Fibroblast of skin of left biceps (primary cell): ENCODE data around the gene SUSD2.
A peak's percentile ranks its signal among the peaks of the same experiment; 100 is the strongest.

Experiments
- DNase-seq, 2 experiments: peaks; one replicate each; pipeline ENCODE4 v3.0.0-alpha.2; 2013; ENCODE audit warnings: low read depth in 2 of 2

The SUSD2 gene

DNA sequence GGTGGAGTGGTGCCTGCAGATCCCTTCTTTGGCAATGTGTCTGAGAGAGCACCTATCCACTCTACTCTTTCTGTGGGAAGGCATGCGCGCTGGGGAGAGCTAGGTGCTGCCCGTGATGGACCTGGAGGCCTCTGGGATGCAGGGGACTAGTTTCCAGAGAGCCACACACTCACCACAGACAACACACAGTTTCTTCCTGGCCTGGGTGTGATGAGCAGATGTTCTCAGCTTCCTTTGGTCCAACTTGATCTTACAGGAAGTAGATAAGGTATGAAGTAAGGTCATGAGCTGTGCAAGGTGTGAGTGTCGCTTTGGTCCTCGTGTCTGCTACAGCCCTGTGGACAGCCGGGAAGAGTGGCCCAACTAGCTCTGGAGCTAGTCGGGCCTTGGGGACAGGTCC is 27.3 kb upstream of the SUSD2 start:
- DNase-seq = no peak

GRCh38 chr22:24154826-24155225 is 26.5 kb upstream of the SUSD2 start:
- no peak for DNase-seq

- no peak for DNase-seq
These were observed 25.6 kb upstream of the SUSD2 start for GRCh38 chr22:24155627-24156140.

- no peak for DNase-seq
These were observed 25.0 kb upstream of the SUSD2 start for GRCh38 chr22:24156141-24156912.

DNA sequence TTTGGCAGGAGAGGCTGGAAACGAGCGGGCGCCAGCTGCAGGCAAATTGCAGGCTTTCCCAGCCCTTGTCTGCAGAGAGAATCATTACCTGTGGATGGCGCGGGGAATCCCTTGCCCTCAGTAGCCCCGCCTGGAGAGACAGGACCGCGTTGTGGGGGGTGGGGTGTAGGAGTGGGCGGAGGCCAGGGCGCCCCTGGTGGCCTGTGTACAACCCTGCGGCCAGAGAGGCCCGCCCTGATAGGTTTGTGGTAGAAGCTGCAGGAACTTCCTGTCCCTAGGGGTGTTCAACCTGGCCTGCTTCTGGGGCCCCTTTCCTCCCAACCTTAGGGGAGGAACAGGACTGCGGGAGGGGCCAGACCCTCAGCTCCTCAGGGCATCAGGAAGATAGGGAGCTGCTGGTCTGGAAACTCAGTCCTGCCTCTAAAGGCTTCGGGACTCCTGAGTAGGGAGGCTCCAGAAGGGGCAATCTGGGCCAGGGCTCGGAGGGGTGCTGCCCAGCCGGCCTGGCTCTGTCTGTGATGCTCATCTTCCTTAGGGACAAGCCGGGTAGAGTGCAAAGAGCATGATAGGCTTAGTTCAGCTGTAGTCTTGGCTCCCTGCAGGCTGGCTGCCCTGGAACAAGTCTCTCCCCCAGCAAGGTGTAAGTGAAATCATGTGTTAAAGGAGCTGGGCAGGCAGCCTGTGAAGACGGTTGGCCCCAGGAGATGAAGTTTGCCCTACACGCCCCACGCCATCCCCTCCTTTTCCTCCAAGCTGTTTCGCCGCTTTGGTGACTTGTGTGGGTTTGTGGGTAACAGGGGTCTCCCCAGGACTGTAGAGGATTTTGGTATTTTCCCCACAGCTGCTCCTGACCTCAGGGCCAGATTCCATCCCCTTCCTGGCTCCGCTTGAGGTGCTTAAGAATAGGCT is 24.1 kb upstream of the SUSD2 start:
- peak in 1 of 2 experiments; percentile 27 for DNase-seq

DNA sequence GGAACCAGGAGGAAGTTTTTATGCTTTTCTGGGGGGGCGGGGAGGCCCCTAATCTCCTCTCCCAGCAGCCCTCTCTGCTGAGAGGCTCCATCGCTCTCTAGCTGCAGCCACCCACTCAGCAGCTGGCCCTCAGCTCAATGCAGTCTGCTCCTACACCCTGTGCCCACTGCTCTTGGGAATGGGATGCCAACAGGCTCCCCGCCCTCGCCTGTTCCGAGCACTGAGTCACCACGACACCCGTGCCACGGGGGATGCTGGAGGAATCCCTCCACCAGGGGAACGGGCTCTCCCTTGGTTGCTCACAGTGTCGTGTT is 23.5 kb upstream of the SUSD2 start:
- no peak for DNase-seq

DNA sequence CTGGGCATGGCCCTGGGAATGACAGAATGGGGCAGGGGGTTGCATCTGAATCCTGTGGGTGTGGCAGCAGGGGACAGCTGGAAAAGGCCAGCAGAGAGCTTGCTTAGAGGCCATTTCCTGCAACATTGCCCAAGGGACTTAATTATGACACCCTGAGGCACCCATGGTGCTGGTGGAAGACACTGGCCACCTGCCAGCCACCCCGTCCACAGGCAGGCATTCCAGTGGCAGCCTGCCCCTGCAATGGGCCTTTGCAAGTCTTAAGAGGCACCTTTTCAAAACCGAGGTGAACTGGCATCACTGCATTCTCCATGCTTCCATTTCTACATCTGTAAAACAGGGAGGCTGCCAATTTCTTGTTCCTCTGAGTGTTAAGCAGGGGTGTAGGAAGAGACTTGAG is 21.6 kb upstream of the SUSD2 start:
- DNase-seq = no peak

GRCh38 chr22:24160546-24160945 is 20.7 kb upstream of the SUSD2 start:
- DNase-seq = no peak

GRCh38 chr22:24161485-24161884 is 19.8 kb upstream of the SUSD2 start:
- no peak for DNase-seq

DNA sequence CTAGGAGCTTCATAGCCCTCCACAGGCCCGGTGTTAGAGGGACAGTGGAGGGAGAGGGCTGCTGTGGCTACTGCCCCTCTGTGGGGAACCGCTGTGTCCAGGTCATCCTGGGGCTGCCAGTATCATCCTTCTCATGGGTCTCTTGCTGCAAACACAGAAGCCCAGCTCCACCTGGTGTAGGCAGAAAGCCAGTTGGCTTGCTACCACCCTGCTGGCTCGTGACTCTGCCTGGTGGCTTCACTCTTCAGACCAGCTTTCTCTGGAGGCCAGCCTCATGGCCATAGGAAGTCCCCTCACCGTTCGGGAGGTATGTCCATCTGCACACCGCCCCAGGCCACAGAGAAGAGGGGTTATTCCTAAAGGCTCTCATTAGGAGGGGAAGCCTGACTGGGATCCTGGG is 19.4 kb upstream of the SUSD2 start:
- no peak for DNase-seq

GRCh38 chr22:24162436-24162835 is 18.9 kb upstream of the SUSD2 start:
- no peak for DNase-seq

GRCh38 chr22:24164243-24164642 is 17.0 kb upstream of the SUSD2 start:
- DNase-seq = no peak

DNA sequence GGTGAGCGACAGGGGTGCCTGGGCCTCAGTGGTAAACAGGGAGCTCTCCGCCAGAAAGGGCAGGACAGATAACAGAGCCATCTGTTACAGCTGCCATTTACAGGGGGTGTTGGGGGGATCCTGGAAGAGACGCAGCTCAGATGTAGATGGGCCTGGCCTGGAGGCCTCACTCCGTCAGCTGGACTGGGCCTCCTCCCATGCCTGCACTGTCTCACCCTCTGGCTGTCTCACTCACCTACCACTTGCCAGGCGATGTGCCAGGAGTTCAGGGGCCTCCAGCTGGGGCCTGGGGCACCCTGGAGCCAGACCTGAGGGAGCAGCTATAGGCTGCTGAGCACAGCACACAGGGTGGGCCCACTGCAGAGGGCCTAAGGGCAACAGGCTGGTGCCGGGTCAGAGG is 16.3 kb upstream of the SUSD2 start:
- DNase-seq = no peak

- no peak for DNase-seq
These were observed 15.6 kb upstream of the SUSD2 start for GRCh38 chr22:24165673-24166072.

DNA sequence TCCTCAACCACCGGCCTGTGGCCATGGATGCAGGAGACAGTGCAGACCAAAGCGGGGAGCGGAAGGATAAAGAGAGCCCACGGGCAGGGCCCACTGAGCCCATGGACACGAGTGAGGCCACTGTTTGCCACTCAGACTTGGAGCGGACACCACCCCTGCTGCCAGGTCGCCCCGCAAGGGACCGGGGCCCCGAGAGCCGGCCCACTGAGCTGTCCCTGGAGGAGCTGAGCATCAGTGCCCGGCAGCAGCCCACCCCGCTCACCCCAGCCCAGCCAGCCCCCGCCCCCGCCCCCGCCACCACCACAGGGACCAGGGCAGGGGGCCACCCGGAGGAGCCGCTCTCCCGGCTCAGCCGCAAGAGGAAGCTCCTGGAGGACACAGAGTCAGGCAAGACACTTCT is 14.5 kb upstream of the SUSD2 start:
- no peak for DNase-seq

GRCh38 chr22:24169439-24170058 is 11.7 kb upstream of the SUSD2 start:
- DNase-seq = no peak

- DNase-seq = no peak
These were observed 11.1 kb upstream of the SUSD2 start for GRCh38 chr22:24170188-24170587.

DNA sequence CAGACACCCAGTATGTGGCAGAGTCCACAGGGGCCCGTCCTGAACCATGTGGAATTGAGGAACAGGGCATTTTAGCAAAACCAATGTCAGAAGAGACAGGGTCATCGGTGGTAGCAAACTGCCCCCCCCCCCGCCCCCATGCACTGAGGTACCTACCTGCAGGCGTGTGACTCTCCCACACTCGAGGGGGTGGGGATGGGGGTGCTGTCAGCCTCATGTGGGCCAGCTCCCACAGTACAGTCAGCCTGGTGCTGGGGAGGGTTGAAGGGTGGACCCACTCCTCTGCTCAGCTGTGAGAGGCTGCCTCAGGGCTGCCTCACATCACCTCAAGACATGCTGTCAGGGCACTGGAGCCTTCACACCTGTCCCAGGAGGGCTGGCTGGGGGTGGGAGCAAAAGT is 10.7 kb upstream of the SUSD2 start:
- no peak for DNase-seq

DNA sequence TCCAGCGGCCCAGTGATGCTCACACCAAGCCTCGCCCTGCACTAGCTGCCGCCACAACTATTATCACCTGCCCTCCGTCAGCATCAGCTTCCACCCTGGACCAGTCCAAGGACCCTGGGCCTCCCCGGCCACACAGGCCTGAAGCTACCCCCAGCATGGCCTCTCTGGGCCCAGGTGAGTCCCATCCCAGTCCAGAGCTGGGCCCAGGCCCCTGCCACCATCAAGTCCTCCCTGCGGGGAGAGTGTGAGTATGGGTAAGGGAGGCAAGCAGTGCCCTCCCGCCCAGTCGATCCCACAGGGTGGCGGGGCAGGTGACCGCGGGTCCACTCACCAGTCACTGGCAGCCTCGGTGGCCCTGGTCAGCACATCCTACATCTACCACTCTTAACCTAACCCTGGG is 9.5 kb upstream of the SUSD2 start:
- no peak for DNase-seq

DNA sequence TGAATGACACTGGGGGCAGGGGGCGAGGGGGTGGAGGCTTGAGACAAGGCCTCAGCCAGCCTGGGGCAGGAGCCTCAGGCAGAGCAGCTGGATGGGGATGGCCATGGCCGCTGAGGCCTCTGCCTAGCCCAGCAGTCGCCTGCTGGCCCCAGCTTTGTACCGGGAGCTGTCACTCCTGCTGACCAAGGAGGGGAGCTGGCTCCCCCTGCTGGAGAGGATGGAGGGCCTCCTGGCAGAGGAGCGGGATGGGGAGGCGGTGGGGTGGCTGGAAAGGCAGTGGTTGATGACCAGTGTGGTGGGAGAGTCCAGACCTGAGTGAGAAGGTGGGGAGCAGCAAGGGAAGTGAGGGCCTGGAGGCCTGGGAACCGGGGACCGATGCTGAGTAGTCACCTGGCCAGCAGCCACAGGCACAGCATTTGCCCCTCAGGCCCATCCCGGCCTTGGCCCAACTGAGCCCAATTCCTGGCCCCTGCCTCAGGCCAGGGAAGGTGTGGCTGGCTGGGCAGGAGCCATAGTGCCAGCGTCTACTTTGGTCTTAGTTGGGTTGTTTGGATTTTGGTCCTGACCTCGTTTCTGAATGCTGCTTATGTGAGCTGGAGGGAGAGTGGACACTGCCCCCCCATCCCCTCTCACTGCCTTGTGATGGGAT is 6.0 kb upstream of the SUSD2 start:
- no peak for DNase-seq

DNA sequence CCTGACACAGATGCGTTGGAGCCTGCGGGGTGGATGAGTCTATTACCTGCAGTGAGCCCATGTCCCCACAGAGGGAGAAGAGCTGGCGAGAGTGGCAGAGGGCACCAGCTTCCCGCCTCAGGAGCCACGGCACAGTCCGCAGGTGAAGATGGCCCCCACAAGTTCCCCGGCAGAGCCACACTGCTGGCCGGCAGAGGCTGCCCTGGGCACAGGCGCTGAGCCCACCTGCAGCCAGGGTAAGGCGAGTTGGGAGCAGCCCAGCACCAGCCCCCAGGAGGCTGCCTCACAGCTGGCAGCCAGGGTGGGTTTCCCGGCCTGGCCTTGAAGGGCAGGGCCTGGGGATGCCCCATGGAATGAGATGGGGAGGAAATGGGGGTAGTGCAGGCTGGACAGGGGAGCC is 5.2 kb upstream of the SUSD2 start:
- DNase-seq = no peak

DNA sequence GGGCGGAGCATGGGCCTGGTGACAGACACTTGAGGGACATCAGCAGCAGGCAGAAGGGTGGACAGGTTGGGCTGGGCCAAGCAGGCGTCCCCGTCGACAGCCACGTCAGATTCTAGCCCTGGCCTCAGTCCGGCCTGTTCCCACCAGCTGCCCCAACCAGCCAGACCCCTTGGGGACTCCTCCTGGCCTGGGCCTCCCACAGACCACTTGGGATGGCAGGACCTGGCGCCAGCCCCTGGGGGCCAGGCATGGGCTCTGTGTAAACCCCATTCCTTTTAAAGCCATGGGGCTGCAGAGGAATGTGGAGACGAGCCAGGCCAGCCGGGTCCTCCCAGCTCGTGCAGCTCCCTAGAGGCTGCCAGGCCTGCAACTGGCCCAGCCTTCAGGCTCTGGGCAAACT is 4.7 kb upstream of the SUSD2 start:
- no peak for DNase-seq
